DMS153 treated with DMSO at 0.1 percent for 48 hours (cell line): ENCODE measurements around the gene FGF14.
A peak's percentile ranks its signal among the peaks of the same experiment; 100 is the strongest.

Experiments
- DNase-seq: peaks from one replicate; lab custom pipeline; 2025; ENCODE audit not compliant: unreplicated experiment; lab: John Stamatoyannopoulos, UW

The FGF14 gene

DNA sequence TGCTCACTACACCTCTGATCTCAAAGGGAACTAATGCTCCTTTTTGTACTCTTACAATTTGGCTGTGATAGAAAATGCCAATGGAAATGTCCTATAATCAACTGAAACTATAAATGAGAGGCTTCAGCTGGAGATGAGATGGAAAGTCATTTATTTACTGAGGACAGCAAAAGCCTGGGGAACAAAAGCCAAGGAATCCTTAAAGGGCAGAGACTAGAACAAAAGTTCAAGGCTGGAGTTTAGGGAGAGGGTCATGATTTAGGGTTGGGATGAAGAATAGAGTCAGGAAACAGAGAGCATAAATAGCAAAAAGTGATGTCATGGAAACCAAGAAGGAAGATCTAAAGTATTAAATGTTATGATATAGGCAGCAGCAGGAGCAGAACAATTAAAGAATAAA is 401.1 kb downstream of the FGF14 start:
- DNase-seq = no peak

DNA sequence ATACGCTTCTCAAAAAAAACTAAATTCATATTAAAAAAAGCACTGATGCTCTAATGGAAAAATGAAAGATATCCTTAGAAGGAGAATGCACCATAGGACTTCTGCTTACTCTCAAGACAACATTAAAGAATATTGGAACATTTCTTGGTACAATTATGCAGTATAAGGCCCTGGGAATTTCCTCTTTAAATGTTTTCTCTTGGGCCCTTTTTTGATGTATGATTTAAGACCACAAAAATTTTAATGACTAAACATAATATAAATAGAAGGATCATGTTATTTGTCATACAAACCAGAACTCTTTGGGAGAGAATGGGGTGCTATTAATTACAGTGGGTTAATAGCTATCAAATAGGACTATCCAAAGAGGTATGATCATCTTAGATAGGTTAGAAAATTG is 403.7 kb downstream of the FGF14 start:
- no peak for DNase-seq

- DNase-seq = no peak
Observed at GRCh38 chr13:101996954-101997353, 404.9 kb downstream of the FGF14 start.

DNA sequence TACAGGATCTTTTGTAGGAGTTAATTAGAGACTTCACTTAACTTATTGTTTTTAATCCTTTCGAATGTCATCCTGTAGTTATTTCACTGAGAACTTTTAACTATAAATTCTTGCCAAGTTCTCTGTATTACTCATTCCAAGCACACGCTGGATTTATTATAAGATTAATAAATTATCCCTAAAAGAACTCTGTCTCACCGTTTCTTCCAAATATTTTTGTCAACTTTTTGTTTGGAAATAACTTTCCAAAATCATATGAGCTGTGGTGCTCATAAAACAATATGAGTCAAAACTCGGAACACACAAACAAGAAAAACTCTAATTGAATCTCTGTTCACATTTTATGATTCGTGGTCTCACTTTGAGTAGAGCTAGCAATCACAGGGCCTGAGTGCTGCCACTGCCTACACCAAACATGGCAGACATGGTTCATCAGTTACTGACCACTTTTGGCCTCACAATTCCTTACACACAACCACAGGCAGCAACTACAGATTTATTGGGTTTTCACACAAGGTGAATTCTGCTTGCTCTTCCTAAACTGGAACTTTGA is 412.0 kb downstream of the FGF14 start:
- DNase-seq = no peak

GRCh38 chr13:101988140-101988539 is 413.7 kb downstream of the FGF14 start:
- DNase-seq = no peak

GRCh38 chr13:101986316-101986715 is 415.5 kb downstream of the FGF14 start:
- no peak for DNase-seq

DNA sequence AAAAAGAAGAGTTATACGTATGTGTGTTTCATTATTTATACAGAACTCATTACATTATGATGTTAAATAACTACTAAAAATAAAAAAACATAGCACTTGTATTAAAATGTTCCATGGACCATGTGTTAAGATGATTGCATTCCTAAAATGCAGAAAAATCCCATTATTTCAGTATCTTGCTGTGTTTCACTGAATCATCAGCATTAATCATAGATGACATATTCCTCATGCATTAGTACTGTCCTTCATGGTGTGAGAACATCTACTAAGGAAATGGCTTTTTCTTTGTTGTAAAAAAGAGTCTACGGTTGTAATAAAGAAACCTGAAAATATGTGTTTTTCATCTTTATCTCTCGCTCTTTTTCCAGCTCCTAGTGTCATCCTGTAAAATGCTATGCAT is 416.5 kb downstream of the FGF14 start:
- DNase-seq = no peak

- DNase-seq = peak; percentile 21
Observed at GRCh38 chr13:101982903-101983302, 418.9 kb downstream of the FGF14 start.

GRCh38 chr13:101979825-101980224 is 422.0 kb downstream of the FGF14 start:
- peak; percentile 38 for DNase-seq

- DNase-seq = no peak
Observed at GRCh38 chr13:101978552-101979315, 423.1 kb downstream of the FGF14 start.

DNA sequence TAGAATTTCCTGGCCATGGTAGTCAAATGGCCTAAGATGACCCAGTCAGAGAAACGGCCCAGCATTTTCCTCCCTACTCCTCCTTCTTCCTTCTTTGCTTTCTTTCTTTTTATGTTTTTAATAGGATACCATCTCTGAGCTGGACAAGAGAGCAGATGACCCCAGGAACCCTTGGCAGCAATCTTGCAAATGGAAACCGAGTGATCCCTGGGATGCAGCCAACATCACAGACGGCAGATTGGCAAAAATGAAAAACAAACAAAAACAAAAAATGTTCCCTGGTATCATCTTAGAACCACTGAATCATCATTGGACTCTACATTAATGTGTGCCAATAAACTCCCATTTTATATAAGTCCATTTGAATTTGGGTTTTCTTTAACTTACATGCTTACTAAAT is 424.4 kb downstream of the FGF14 start:
- DNase-seq = no peak

GRCh38 chr13:101972191-101972590 is 429.7 kb downstream of the FGF14 start:
- no peak for DNase-seq

DNA sequence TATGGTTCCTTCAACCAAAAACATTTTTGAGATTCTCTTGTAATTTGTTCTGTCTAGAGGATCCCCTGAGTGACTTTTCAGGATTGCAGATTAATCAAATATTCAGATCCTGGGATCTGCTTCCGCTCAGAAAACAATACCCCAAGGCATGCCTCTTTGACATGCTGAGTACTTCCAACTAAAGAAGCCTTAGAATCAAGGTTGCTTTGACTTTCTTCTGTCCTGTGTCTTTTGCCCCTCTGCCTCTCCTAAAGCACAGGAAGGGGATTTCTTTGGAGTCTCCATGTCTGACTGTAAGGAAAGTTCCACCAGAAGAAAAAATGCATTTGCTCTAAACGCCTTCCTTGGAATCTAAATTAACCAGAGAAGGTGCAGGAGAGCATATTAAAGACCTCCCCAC is 431.5 kb downstream of the FGF14 start:
- DNase-seq = no peak

- DNase-seq = no peak
Observed at GRCh38 chr13:101967781-101968180, 434.1 kb downstream of the FGF14 start.

- DNase-seq = no peak
Observed at GRCh38 chr13:101967216-101967615, 434.6 kb downstream of the FGF14 start.

DNA sequence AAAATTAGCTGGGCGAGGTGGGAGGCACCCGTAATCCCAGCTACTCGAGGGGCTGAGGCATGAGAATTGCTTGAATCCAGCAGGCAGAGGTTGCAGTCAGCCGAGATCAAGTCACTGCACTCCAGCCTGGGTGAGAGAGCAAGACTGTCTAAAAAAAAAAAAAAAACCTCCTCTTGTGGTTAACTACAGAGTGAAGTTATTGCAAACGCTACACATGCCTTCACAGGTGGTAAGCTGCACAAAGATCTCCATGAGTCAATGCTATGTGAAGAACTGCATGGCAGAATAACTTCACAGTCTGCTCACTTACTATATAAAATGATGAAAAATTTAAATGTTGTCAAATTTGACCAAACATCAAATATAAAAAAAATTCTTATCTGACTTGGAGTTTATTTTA is 436.8 kb downstream of the FGF14 start:
- no peak for DNase-seq

DNA sequence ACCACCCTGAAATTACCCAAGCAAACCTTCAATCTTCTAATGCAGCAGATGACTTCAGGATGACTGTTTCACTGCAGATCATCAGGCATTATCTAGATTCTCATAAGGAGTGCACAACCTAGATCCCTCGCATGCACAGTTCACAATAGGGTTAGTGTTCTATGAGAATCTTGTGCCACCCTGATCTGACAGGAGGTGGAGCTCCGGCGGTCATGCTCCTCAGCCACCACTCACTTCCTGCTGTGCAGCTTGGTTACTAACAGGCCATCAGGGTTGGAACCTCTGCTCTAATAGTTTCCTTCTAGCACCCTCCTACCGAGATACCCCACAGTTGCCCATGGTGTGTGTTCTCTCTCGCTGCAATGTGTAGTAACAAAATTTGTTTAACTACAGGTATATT is 442.8 kb downstream of the FGF14 start:
- no peak for DNase-seq

GRCh38 chr13:101955764-101956163 is 446.1 kb downstream of the FGF14 start:
- DNase-seq = no peak

- no peak for DNase-seq
Observed at GRCh38 chr13:101951114-101951513, 450.7 kb downstream of the FGF14 start.

DNA sequence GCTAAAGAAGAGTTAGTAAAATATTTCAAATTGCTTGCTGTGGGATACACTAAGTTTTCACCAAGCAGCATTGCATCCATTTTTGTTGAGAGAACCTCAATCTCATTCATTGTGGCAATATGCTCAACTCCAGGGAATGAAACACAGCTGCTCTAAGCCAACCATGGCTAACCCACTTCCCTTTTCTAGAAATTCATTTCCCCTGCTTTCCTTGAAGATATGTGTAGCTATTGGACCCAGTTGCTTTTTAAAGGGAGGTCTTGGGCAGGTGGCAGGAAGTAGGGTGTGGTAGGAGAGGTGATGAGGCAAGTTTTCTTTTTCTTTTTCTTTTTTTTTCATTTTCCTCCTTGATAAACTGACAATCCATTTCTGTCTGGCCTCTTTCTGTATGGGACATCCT is 452.2 kb downstream of the FGF14 start:
- no peak for DNase-seq

DNA sequence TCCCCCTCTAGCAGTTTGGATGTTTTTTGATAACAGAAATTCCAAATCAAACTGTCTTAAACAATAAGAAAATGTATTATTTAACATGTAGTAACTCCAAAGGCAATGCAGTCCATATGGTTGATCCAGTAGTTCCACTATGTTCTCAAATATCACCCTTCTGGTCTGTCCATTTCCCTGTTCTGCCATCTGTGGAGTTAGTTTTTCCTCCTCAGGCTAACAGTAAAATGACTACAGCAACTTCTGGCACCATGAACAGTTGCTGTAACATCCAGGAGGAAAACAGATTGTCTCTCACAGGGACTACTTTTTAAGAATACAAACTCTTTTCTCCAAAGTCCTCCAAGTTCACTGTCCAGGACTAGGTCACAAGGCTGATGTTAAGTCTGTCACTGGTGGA is 455.4 kb downstream of the FGF14 start:
- no peak for DNase-seq

GRCh38 chr13:101945435-101945834 is 456.4 kb downstream of the FGF14 start:
- DNase-seq = no peak

DNA sequence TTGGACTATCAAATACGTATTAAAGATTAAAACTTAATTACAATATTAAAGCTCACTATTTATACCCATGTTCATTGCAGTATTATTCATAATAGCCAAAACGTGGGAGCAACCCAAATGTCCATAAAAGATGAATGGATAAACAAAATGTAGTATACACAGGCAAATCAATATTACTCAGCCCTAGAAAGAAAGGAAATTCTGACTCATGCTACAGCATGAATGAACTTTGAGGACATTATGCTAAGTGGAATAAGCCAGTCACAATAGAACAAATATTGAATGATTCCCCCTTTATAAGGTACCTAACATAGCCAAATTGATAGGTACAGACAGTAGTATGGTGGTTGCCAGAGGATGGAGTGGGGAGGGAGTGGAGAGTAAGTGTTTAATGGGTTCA is 457.3 kb downstream of the FGF14 start:
- no peak for DNase-seq
